ENCODE measurements around the gene PTPRJ. TPM values are rescaled to one million over a fixed set of nuclear protein-coding genes. Genes with fewer than 3 reads are reported as not detected.

The PTPRJ gene
- total RNA-seq, 6 experiments from 2014 or later: 12.5 to 33.0 (median 19.8) TPM

GRCh38 chr11:48073031-48073861, 92.9 kb downstream of the PTPRJ start:
- TF ChIP-seq POLR2A (IDR thresholded peaks at IDR 0.05): no peak
- no peak for TF ChIP-seq CTCF (IDR thresholded peaks at IDR 0.05)
- no peak for DNase-seq
- H3K4me3 ChIP-seq: no peak overlapping the region
- no peak overlapping the region for H3K27ac ChIP-seq
- no peaks in the 10 kb centered on the region for H3K9me3 ChIP-seq
- no peaks in the 10 kb centered on the region for H3K27me3 ChIP-seq
- H3K36me3 ChIP-seq: no peaks in the 10 kb centered on the region
- no peak for ATAC-seq
- 58% methylated on average over 8 of the region's 8 CpGs for WGBS (ENCODE audit: insufficient coverage, low coverage, low lambda C conversion rate, missing lambda C conversion rate)
- intact Hi-C loops (cut with DNase I): no loop called here
- H3K4me1 ChIP-seq: peaks cover 0 to 17% (median 6%) of the 10 kb centered on the region in 4 donors

- ATAC-seq: peak; percentile 22 to 62 (median 48)
- TF ChIP-seq CTCF (IDR thresholded peaks at IDR 0.05) (no peak), POLR2A (IDR thresholded peaks at IDR 0.05) (no peak)
- WGBS (ENCODE audit: insufficient coverage, low coverage, low lambda C conversion rate, missing lambda C conversion rate): 21% methylated on average over 3 of the region's 3 CpGs
Measured at GRCh38 chr11:48074425-48075181, 94.2 kb downstream of the PTPRJ start.

GRCh38 chr11:48075637-48076036, 95.3 kb downstream of the PTPRJ start:
- Histone ChIP-seq H3K9me3 (no peaks in the 10 kb centered on the region), H3K36me3 (no peaks in the 10 kb centered on the region), H3K4me3 (no peak overlapping the region), H3K27ac (no peak overlapping the region), H3K27me3 (no peaks in the 10 kb centered on the region), H3K4me1 (peaks cover 0 to 29% (median 6%) of the 10 kb centered on the region in 4 donors)
- 98% methylated on average over 5 of the region's 7 CpGs for WGBS (ENCODE audit: insufficient coverage, low coverage, low lambda C conversion rate, missing lambda C conversion rate)
- TF ChIP-seq CTCF (IDR thresholded peaks at IDR 0.05): no peak
- no peak for TF ChIP-seq POLR2A (IDR thresholded peaks at IDR 0.05)
- DNase-seq: peak in 1 of 3 donors; percentile 17
- intact Hi-C loops (cut with DNase I): no loop called here
- no peak for ATAC-seq

More at GRCh38 chr11:48074425-48075181, 94.2 kb downstream of the PTPRJ start:
- no peaks in the 10 kb centered on the region for H3K27me3 ChIP-seq
- H3K27ac ChIP-seq: peak overlapping the region in 1 of 3 donors; percentile 17
- no peaks in the 10 kb centered on the region for H3K9me3 ChIP-seq
- peak in 1 of 3 donors; percentile 21 for DNase-seq
- intact Hi-C loops (cut with DNase I): no loop called here
- no peak overlapping the region for H3K4me3 ChIP-seq
- H3K4me1 ChIP-seq: peaks cover 0 to 19% (median 6%) of the 10 kb centered on the region in 4 donors
- H3K36me3 ChIP-seq: no peaks in the 10 kb centered on the region

GRCh38 chr11:48077251-48077650, 96.9 kb downstream of the PTPRJ start:
- peak in 1 of 3 donors; percentile 18 for DNase-seq
- Histone ChIP-seq H3K27ac (no peak overlapping the region), H3K4me3 (no peak overlapping the region), H3K36me3 (no peaks in the 10 kb centered on the region), H3K27me3 (no peaks in the 10 kb centered on the region), H3K9me3 (no peaks in the 10 kb centered on the region), H3K4me1 (peaks cover 0 to 45% (median 7%) of the 10 kb centered on the region in 4 donors)
- no peak for TF ChIP-seq POLR2A (IDR thresholded peaks at IDR 0.05)
- no peak for TF ChIP-seq CTCF (IDR thresholded peaks at IDR 0.05)
- 83% methylated on average over 4 of the region's 6 CpGs for WGBS (ENCODE audit: insufficient coverage, low coverage, low lambda C conversion rate, missing lambda C conversion rate)
- ATAC-seq: no peak
- intact Hi-C loops (cut with DNase I): no loop called here

Data from right lobe of liver (tissue), 6 donors.